GM21367 (cell line): Measurements from ENCODE around the gene DYNLRB1.
A peak's percentile ranks its signal among the peaks of the same experiment; 100 is the strongest.
"Not testable (repeated sequence)": the region's sequence is repeated elsewhere in the genome, so short reads cannot be mapped to it uniquely, and the experiment has no call there.

Source experiments
- ATAC-seq: cut with Tn5 transposase; IDR thresholded peaks from one replicate; pipeline ENCODE4 v1.9.1; 2021; ENCODE audit not compliant: unreplicated experiment

Gene DYNLRB1

GRCh38 chr20:34511891-34512265, 4.3 kb upstream of the DYNLRB1 start:
- no peak for ATAC-seq

- no peak for ATAC-seq
Measured at GRCh38 chr20:34512266-34512954, 3.8 kb upstream of the DYNLRB1 start.

- ATAC-seq, result no peak
Measured at GRCh38 chr20:34512955-34513419, 3.2 kb upstream of the DYNLRB1 start.

GRCh38 chr20:34514034-34514433, 2.2 kb upstream of the DYNLRB1 start:
- ATAC-seq, result not testable (repeated sequence)

GRCh38 chr20:34514897-34515483, 1.2 kb upstream of the DYNLRB1 start:
- no peak for ATAC-seq

GRCh38 chr20:34515484-34516246, 557 bp upstream of the DYNLRB1 start:
- ATAC-seq, result peak; percentile 44

GRCh38 chr20:34517114-34517505, 888 bp downstream of the DYNLRB1 start:
- no peak for ATAC-seq

- ATAC-seq, result not testable (repeated sequence)
Measured at GRCh38 chr20:34518863-34519262, 2.6 kb downstream of the DYNLRB1 start.

- ATAC-seq, result not testable (repeated sequence)
Measured at GRCh38 chr20:34519841-34520240, 3.6 kb downstream of the DYNLRB1 start.

- ATAC-seq, result no peak
Measured at GRCh38 chr20:34522969-34523871, 7.0 kb downstream of the DYNLRB1 start.

GRCh38 chr20:34524426-34524825, 8.2 kb downstream of the DYNLRB1 start:
- no peak for ATAC-seq

GRCh38 chr20:34525342-34525708, 9.1 kb downstream of the DYNLRB1 start:
- no peak for ATAC-seq

GRCh38 chr20:34525709-34526416, 9.6 kb downstream of the DYNLRB1 start:
- ATAC-seq, result no peak

GRCh38 chr20:34526466-34526865, 10.2 kb downstream of the DYNLRB1 start:
- ATAC-seq, result no peak

GRCh38 chr20:34527016-34527415, 10.8 kb downstream of the DYNLRB1 start:
- no peak for ATAC-seq

GRCh38 chr20:34528921-34529297, 12.7 kb downstream of the DYNLRB1 start:
- ATAC-seq, result no peak

- ATAC-seq, result no peak
Measured at GRCh38 chr20:34529742-34530141, 13.5 kb downstream of the DYNLRB1 start.

- ATAC-seq, result no peak
Measured at GRCh38 chr20:34530342-34530741, 14.1 kb downstream of the DYNLRB1 start.

GRCh38 chr20:34531608-34532265, 15.5 kb downstream of the DYNLRB1 start:
- no peak for ATAC-seq

GRCh38 chr20:34532320-34532719, 16.1 kb downstream of the DYNLRB1 start:
- ATAC-seq, result no peak
